K562 (cell line): ENCODE data around the gene SRGAP2C.
"Not testable (repeated sequence)": the region's sequence is repeated elsewhere in the genome, so short reads cannot be mapped to it uniquely, and the experiment has no call there.

Experiments used
- BHLHE40 ChIP-seq: IDR thresholded peaks from 2 replicates; pipeline ENCODE4 v1.6.1; 2011; ENCODE audit warnings: low read length, improper control_type of control experiment
- CTCF ChIP-seq, 3 experiments: IDR thresholded peaks in 2 of 3; conservative IDR thresholded peaks in 1 of 3; 2 replicates each; pipeline ENCODE4 v1.5.1; 2011 to 2012; ENCODE audit warnings: low read length in 3 of 3, mild to moderate bottlenecking in 3 of 3, control low read depth in 2 of 3, improper control_type of control experiment in 1 of 3, inconsistent platforms in 1 of 3, low read depth in 1 of 3, mixed read lengths in 1 of 3, moderate library complexity in 1 of 3; ENCODE audit not compliant: insufficient read depth in 2 of 3
- EGR1 ChIP-seq: fragments of 450-650 bp; conservative IDR thresholded peaks from 2 replicates; pipeline ENCODE4 v1.6.1; 2017; ENCODE audit warnings: mild to moderate bottlenecking
- EP300 ChIP-seq: IDR thresholded peaks from 2 replicates; pipeline ENCODE4 v1.6.1; 2012; ENCODE audit warnings: low read length, improper control_type of control experiment
- HCFC1 ChIP-seq: IDR thresholded peaks from 2 replicates; pipeline ENCODE4 v1.6.1; 2012; ENCODE audit warnings: low read depth, low read length, improper control_type of control experiment
- PHB ChIP-seq: fragments of 250-450 bp; sonication (Bioruptor Pico); IDR thresholded peaks from 2 replicates; pipeline ENCODE4 v1.5.0; 2021
- TF ChIP-seq, protein P1 (sequence below): fragments of 250-450 bp; sonication (Bioruptor Pico); IDR thresholded peaks from 2 replicates; pipeline ENCODE4 v1.4.0; 2020; ENCODE audit warnings: mild to moderate bottlenecking, moderate library complexity, borderline replicate concordance

GRCh38 chr1:121343311-121343906 lies 158.6 kb downstream of the SRGAP2C start:
- not testable (repeated sequence) for TF ChIP-seq EP300; PHB (CRISPR knock-in tag); CTCF (IDR thresholded peaks at IDR 0.05 in 2 of 3, conservative IDR thresholded peaks at IDR 0.05 in 1 of 3; ENCODE audit: insufficient read depth in 2 of 3, low read depth in 1 of 3, low read length in 3 of 3); BHLHE40; HCFC1; EGR1
- TF ChIP-seq, protein P1, sequence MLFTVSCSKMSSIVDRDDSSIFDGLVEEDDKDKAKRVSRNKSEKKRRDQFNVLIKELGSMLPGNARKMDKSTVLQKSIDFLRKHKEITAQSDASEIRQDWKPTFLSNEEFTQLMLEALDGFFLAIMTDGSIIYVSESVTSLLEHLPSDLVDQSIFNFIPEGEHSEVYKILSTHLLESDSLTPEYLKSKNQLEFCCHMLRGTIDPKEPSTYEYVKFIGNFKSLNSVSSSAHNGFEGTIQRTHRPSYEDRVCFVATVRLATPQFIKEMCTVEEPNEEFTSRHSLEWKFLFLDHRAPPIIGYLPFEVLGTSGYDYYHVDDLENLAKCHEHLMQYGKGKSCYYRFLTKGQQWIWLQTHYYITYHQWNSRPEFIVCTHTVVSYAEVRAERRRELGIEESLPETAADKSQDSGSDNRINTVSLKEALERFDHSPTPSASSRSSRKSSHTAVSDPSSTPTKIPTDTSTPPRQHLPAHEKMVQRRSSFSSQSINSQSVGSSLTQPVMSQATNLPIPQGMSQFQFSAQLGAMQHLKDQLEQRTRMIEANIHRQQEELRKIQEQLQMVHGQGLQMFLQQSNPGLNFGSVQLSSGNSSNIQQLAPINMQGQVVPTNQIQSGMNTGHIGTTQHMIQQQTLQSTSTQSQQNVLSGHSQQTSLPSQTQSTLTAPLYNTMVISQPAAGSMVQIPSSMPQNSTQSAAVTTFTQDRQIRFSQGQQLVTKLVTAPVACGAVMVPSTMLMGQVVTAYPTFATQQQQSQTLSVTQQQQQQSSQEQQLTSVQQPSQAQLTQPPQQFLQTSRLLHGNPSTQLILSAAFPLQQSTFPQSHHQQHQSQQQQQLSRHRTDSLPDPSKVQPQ (CRISPR knock-in tag): not testable (repeated sequence)
